Activated gamma-delta T cell (primary cell): Measurements from ENCODE around the gene WWOX.
"Not testable (repeated sequence)": the region's sequence is repeated elsewhere in the genome, so short reads cannot be mapped to it uniquely, and the experiment has no call there.

ENCODE experiments used
- DNase-seq: peaks from one replicate; lab custom pipeline; 2025; lab: John Stamatoyannopoulos, UW
- total RNA-seq, 2 donors: gene quantifications; one replicate each; lab custom pipeline; 2026; lab: John Stamatoyannopoulos, UW

Gene WWOX
- total RNA-seq = 24.8 to 32.9 reads per million in 2 donors

- DNase-seq = peak; percentile 95
Measured at GRCh38 chr16:78099271-78100111, at the start of gene WWOX. Gene WWOX, plus strand, starts transcription at chr16:78099654.

GRCh38 chr16:78050734-78051400 is 48.6 kb upstream of the WWOX start:
- DNase-seq = no peak

DNA sequence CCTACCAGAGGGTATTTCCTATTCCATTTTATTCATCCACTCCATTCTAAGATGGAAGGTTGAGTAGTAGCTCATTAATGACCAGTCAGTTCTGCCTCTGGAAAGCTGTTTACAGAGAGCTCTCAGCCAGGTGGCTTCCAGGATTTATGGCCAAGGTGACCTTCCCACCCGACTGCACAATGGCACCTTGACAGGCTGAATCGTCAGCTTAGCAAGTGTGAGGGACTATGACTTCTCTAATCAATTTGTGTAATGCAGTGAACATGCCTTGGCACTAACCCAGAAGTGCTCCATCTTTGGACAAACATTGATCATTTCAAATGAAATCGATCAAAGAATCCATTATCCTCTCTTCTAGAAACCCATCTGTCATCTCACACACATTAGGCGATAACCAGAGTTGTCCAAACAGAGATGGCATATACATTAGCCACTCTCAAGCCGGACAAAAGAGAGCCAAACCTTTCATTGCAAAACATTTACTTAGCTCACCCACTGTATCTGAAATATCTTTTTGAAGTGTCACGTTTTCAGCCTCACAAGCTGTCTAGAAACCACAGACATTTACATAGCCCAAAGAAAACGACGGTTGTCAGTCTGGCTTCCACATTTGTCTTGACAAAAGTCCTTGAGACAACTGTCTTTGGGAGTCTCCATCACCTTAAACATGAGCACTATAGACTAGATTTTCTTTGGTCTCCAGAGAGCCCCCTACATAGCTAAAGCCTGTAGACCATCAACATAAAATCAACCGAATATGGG is 41.5 kb upstream of the WWOX start:
- DNase-seq = no peak

DNA sequence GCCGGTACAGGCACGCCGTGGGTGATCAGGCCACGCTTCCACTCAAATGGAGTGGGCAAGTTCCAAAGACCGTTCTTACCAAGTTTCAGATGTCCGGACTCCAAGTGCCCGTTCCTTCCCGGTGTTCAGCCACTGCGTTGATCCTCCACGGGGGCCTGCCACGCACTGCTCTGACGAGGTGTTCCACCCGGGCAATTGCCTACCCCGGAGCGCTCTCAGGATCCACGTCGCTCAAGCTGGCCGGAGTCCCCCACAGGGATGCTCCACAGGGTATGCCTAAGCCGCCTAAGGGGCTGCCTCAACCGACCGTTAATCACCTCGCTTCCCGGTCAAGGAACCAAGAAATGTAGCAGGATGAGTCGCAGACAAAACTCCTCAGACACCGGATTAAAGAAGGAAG is 39.6 kb upstream of the WWOX start:
- DNase-seq = not testable (repeated sequence)

DNA sequence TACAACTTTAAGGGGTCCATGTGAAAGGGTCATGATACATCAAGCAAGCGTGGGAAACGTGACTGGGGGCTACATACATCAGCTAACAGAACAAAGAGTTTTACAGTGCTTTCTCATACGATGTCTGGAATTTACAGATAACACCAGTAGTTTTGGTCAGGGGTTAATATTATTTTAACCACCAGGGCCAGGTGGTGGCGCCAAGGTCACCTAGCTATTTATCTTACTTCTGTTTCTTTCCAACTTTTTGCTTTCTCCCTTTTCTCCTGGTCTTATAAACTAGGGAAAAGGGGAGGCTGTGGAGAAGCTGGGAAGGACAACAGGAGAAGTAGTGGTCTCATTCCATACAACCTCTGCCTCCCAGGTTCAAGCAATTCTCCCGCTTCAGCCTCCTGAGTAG is 39.2 kb upstream of the WWOX start:
- DNase-seq = no peak

GRCh38 chr16:78060809-78061208 is 38.6 kb upstream of the WWOX start:
- DNase-seq = no peak

- no peak for DNase-seq
Measured at GRCh38 chr16:78065319-78065718, 34.1 kb upstream of the WWOX start.

- no peak for DNase-seq
Measured at GRCh38 chr16:78069913-78070312, 29.5 kb upstream of the WWOX start.

DNA sequence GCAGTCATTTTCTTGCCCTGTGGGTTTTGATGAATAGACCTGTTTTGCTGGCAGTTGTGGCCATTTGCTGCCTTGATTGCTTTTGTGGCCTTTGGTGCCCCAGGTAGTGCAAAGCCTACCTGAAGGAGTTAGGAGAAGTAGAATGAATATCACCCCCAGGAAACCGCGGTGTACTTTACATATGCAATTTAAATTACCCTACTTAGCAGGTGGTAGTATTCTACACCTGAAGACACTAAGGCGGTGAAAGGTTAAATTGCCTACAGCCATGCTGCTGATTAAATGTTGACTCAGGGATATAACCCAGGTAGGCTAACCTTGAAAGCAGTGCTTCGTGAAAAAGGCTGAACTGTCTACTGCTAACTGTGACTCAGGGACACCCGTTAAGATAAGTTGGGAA is 27.2 kb upstream of the WWOX start:
- no peak for DNase-seq

DNA sequence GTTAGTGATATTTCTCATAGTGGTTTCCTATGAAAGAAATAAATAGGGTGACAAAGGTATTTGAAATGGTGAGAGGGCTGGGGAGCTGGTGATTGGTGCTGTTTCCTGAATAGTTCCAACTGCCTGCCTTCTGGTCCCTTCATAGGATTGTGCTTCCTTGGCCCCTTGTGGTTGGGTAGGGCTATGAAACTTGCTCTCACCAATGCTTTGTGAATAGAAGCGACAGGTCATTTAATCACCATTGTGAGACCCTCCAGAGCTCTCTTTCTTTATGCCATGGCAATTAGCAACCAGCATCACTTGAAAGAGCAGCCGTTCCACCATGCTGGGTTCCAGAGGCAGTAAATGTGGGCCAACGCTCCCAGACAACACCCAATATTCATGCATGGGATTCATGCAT is 23.7 kb upstream of the WWOX start:
- no peak for DNase-seq

- no peak for DNase-seq
Measured at GRCh38 chr16:78081341-78081740, 18.1 kb upstream of the WWOX start.

- no peak for DNase-seq
Measured at GRCh38 chr16:78091419-78091818, 8.0 kb upstream of the WWOX start.

- no peak for DNase-seq
Measured at GRCh38 chr16:78092758-78093157, 6.7 kb upstream of the WWOX start.

DNA sequence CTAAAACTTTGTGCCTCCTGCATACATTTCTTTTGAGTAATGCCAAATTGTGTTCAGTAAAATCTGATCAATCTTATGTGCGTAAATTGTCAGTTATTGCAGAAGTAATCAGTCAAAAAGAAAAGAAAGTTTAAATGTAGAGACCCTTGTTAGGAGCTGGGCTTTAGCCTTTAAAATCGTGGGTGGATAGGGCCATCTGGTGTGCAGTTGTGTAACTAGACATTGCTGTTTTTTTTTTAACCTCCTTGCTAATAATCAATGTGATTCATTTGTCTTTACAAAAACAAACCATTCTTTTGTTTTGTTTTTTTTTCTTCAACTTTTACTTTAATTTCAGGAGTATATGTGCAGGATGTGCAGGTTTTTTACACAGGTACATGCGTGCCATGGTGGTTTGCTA is 5.3 kb upstream of the WWOX start:
- DNase-seq = no peak

GRCh38 chr16:78094998-78095397 is 4.5 kb upstream of the WWOX start:
- no peak for DNase-seq

DNA sequence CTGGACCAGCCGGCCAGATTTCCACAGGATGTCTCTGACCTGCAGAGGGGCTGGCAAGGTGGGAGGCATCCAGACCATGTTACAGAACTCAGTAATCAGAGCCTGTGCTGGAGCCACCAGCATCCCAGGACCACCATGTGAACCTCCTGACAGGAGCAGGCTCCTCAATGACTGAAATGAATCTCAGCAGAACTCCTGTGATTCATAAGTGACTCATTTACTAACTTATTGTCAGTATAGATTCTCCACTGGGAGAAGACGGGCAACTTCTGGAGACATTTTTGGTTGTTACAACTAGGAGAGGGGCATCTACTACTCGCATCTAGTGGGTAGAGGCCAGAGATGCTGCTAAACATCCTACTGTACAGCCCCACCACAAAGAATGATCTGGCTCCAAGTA is 3.1 kb upstream of the WWOX start:
- no peak for DNase-seq

GRCh38 chr16:78097548-78097947 is 1.9 kb upstream of the WWOX start:
- no peak for DNase-seq

DNA sequence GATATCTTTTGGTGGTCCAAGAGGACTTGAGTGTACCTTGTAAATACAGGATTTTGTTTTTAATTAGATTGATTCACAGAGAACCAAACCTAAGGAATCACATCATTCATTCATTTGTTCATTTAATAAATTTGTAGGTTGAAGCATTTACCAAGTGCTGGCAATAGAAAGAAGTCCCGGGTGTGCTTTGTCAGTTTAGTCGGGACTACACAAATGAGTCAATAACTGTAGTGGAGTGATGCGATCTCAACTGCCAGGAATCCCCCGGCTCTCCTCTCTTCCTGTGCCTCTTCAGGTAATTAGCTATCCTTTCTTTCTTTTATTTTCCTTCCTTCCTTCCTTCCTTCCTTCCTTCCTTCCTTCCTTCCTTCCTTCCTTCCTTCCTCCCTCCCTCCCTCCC is 1.4 kb upstream of the WWOX start:
- DNase-seq = no peak

DNA sequence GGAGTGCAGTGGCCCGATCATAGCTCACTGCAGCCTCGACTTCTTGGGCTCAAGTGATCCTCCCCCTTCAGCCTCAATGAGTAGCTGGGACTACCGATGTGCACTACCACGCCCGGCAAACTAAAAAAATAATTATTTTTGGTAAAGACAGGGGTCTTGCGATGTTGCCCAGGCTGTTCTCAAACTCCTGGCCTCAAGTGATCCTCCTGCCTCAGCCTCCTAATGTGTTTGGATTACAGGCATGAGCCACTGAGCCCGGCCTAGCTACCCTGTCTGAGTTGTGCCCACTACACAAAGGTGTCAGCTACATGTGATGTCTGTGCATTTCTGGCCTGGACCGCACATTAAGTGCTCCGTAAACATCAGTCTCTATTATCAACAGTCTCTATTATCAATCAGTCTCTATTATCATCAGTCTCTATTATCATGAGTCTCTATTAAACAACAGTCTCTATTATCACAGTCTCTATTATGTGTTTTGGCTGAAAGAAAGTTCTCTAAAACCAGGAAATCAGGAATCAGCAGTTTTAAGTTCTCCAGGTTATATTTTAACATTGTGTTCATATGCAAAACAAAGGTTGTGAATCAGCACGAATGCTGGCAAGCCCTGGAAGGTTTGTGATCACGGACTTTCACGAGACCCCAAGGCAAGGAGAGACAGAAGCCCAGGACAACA is 721 bp upstream of the WWOX start:
- no peak for DNase-seq

- no peak for DNase-seq
Measured at GRCh38 chr16:78100112-78100467, 636 bp downstream of the WWOX start.

- no peak for DNase-seq
Measured at GRCh38 chr16:78102122-78102660, 2.7 kb downstream of the WWOX start.

- no peak for DNase-seq
Measured at GRCh38 chr16:78102865-78103264, 3.4 kb downstream of the WWOX start.
